ENCODE measurements around the gene CREB5. TPM values are rescaled to one million over a fixed set of nuclear protein-coding genes. Genes with fewer than 3 reads are reported as not detected.

The CREB5 gene
- total RNA-seq, 1 donor from 2014 or later: 43.1 TPM

DNA sequence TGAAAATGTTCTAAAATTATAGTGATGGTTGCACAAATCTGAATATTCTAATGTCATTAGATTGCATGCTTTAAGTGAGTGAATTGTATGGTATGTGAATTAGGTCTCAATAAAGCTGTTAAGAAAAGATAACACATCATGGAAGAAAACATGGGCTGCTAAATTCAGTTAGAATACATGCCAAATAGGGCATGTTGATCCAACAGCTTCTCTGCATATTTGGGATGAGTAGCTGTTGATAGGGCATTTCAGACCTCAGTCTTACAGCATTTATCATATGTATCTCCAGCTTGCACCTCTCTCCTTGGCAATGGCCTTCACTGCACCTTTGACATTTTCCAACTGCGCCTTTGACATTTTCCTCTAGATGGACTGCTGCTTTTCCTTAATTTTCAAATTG, 13.2 kb downstream of the CREB5 start:
- intact Hi-C loops (cut with DNase I): no loop called here
- no peak for DNase-seq (ENCODE audit: low spot score)

DNA sequence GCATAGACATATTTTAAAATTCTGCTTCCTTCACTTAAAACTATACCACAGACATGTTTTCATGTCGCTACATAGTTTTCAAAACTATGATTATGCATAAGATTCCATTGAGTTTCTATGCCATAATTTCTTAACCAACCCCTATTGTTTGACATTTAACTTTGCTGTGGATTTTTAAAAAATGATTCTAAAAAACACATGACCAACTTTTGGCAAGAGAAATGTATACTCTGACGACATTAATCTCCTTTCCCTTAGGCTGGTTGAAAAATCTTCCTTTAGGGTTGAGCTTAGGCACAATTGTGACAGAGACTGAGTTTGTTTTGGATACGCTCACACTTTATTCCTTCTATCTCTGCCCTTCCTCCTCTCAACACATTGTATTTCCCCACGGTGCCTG, 14.9 kb downstream of the CREB5 start:
- DNase-seq (ENCODE audit: low spot score): no peak
- intact Hi-C loops (cut with DNase I): no loop called here

DNA sequence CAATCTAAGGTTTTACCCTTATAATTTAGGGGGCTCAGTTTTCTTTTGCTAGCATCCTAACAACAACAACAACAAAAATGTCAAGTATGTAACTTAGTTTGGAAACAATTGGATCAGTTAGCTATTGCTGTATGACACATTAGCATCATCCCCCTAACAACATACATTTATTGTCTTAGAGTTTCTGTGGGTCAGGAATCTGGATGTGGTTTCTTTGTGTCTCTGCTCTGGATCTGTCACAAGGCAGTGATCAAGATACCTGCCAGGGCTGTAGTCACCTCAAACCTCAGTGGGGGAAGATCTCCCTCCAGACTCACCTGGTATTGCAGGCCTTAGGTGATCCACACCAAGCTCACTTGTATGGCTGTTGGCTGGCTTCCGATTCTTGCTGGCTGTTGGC, 18.3 kb downstream of the CREB5 start:
- DNase-seq (ENCODE audit: low spot score): no peak
- intact Hi-C loops (cut with DNase I): no loop called here

DNA sequence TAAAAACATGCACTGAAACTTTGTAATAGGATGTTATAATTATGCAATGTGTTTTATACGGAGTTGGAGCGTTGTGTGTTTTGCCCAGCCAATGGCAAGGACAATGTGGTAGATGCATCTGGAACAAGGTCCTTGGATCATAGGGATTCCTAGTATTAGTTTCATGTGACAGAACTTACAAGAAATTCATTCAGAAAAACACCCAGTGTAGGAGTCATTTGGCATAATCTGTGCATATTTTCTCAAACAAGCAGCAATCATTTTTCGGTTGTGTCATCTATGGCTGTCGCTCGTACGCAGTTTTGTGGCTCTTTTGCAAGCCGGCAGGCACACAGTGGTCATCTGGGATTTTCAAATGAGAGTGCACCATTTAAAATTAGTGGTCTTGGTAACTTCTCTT, 19.8 kb downstream of the CREB5 start:
- no peak for DNase-seq (ENCODE audit: low spot score)
- intact Hi-C loops (cut with DNase I): no loop called here

DNA sequence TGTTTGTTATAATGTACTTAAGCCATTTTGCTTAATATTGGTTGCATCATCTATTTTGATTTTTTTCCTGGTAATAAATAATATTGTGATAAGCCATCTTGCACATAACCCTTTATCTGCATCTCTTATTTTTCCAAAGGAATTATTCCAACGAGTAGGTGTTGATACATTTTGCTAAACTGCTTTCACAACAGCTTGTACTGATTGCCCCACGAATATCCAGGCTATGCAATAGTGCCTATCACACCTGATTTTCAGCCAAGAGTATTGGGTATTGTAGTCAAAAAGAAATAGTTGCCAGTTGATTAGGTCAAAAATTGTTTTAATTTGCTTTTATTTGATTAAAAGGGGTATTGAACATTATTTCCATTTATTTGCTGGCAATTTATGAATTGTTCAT, 20.7 kb downstream of the CREB5 start:
- intact Hi-C loops (cut with DNase I): no loop called here
- DNase-seq (ENCODE audit: low spot score): no peak

DNA sequence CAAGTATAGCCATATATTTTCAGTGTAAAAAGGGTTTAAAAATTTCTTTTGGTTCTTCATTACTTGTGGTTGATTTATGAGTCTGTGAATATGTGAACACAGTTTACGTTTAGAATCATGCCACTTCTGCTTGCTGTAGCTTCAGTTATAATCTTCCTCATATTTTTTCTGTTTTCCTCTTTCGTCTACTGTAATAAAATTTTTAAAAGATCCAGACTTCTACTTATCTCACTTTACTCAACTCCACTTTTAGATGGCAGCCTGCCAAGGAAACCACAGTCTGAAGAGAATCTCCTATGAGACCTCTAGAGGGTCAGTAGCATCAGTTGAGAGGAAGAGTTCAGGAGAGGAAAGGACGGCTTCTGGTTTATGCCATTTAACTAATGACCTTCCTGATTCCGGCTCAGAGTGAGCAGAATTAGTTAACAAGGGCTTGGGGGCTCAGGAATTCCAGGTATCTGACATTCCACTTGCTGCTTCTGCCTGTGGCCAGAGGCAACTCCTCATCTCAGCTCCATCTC, 21.4 kb downstream of the CREB5 start:
- DNase-seq (ENCODE audit: low spot score): no peak
- intact Hi-C loops (cut with DNase I): no loop called here

DNA sequence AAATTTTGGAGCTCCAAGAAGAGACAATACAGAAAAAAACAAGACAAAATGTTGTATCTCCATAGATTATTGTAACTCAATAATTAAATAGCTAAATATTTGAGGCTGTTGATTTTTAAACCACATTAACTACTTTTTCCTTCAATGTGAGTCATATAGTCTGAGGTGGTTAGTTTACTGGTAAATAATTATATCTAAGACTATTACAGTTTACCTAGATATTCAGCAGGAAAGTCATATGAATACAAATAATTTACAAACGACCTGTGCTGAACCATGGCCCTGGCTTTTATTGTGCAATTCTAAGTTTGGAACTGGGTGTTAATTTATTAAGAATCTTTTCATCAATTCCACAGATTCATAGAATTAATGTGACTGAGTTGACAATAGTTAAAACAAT, 22.2 kb downstream of the CREB5 start:
- intact Hi-C loops (cut with DNase I): no loop called here
- DNase-seq (ENCODE audit: low spot score): no peak

DNA sequence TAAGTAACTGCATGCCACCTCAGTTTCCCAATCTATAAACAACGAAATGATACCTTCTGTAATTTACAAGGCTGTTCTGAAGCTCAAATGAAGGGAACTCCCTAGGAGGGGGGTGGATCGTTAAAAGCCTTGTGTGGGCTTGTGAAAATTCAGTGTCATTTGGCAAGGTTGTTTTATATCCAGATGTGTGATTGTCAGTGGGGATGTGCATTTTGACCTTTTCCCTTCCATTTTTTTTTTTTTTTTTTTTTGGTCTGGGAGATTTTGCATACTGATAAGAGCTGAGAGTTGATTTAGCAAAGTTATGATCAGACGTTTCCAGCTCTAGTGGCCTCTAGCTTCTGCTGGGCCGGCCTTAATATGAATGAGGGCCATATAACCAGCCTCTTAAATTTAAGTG, 22.8 kb downstream of the CREB5 start:
- DNase-seq (ENCODE audit: low spot score): no peak
- intact Hi-C loops (cut with DNase I): no loop called here

DNA sequence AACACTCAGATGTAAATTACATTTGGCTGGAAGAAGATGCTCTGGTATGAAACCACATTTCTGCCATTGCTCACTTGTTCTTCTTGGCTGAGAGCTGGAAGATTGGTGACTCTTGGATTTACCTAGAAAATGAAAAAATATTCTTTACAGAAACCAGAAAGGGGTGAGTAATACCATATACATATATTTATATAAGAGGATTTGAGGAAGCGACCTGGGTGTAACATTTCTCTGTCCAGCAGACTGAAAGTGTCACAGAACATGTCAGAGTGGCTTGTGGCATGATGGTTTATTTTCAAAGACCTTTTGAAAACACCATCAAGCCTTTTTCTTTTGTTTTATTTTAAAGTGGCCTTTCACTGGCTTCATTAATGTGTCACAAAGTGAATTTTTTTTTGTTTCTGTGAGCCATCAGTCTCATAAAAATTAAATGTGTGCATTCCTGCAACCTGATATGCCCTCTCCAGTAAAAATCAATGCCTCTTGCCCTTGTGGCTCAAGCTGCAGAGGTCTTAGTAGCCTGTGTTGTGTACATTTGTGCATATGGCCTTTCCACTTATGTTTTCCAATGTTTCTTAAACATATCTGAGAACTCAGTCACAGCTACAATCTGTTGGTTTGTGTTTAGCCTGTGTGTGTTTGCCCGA, 23.5 kb downstream of the CREB5 start:
- intact Hi-C loops (cut with DNase I): no loop called here
- no peak for DNase-seq (ENCODE audit: low spot score)

DNA sequence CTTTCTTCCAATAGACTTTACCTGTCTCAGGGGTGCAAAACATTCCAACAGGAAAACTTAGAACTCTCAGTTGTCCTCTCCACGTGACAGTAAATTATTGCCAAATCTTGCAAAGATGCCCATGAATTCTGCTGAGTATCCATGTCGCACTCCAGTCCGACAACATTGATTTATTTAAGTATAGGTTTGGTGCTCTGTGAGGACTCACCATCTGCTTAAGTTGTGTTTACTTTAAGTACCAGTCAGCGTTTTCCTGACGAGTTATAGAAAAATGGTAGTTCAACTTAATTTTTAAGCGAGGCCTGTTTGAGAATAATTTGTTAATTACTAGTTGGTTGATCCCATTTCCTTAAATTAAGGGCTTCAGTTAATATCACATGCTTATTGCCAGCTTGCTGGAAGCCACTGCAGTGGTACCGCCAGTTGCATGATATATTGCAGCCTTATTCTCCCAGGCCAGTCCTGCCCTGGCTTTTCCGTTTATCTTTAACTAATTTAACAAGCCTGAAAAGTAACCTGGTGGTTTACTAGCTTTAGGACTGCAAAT, 27.8 kb downstream of the CREB5 start:
- no peak for DNase-seq (ENCODE audit: low spot score)
- intact Hi-C loops (cut with DNase I): no loop called here

DNA sequence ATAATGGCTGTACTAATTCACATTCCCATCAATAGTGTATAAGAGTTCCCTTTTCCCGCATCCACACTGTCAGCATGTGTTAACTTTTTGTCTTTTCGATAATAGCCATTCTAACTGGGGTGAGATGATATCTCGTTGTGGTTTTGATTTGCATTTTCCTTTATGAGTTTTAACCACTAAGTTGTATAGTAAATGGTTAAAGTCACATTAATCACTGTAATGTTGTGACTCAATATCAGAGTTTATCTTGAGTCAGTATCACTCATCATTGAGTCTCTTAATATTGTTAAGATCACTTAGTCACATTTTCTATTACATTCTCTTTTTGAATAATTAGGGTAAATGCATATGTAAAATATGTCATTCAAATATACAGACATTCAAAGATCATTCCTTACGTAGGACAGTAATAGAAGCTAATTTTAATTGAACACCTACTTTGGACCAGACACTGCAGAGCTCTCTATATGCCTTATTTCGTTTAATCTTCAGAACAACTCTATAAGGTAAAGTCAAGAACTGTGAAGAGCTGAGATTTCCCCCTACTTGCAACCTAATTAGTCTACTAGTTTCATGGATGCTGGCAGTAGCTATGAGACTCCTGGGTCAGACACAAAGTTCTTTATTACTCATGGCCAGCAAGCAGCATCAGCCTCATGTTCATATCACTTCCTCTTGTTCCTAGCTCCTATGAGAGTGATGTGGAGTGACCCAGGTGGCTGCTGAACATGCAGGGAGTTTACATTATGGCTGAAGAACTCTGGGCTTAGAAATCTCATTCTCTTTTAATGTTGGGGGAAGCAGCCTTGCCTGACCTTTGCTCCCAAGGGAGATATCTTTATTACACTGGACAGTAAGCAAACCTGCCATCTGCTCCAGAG, 30.5 kb downstream of the CREB5 start:
- intact Hi-C loops (cut with DNase I): no loop called here
- no peak for DNase-seq (ENCODE audit: low spot score)

DNA sequence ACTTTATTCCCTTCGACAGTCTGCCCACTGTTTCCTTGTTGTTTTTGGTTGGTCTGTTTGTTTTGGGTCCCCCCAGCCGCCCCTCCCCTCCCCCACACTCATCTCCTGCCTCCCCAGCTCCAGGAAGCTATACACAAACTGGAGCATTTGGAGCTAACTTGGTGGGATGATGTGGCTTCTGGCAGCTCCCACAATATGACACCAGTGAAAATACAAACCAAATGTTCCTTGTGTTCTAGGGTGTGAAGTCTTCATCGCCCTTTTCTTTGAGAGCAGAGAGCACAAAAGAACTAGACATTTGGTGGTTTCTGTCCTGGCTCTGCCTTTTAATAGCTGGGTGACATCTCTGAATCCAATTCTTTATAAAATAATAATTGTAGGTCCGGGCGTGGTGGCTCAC, 33.8 kb downstream of the CREB5 start:
- intact Hi-C loops (cut with DNase I): no loop called here
- no peak for DNase-seq (ENCODE audit: low spot score)

DNA sequence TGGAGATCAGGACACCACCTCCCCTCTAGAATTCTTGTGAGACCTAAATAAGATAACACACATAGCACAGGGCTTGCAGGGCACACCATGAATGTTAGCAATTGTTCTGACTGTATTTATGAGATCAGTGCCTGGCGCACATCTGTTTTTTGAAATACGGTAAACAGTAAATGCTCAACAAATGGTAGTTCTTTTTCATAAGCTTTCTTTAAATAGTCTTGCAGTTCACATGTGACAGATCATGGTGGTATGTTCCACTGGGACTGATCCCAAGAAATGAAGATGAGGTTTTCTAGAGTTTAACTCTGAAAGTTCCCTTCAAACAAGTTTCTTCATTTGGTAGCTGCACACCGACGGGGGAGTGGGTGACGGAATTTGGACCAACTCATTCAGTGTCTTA, 34.8 kb downstream of the CREB5 start:
- intact Hi-C loops (cut with DNase I): no loop called here
- no peak for DNase-seq (ENCODE audit: low spot score)

DNA sequence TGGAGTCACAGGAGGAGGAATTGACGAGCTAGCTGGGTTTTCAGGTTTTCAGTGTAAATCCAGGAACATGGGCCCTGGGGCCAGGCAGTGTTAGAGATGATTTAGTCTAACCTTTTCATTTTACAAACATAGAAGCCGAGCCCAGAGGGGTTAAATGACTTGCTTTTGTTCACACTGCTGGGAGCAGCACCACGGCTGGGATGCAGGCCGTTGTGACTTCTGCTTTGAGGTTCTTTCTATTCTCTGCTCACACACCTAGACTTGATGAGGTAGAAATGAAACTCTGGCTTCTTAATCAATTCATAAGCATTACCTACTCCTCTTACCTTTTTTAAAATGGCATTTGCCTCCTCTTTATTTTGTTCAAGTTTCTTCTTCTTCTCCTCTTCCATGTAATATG, 36.4 kb downstream of the CREB5 start:
- intact Hi-C loops (cut with DNase I): no loop called here

DNA sequence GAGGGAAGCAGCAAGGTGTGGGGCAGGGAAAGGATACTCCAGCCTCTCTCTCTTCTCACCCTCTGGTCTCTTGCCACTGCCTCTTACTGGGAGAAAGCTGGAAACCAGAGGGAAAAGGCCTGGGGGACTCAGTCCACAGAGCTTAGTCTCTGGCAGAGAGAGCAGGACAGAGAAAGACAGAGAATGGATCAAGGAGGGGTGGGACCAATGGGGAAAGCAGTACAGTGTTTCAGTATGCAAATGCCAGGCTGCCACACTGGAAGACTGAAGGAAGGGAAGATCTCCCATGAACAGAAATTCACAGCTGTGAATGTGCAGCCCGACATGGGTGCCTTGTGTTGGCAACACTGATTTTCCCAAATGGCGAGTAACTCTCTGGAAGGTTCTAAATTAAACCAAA, 40.4 kb downstream of the CREB5 start:
- intact Hi-C loops (cut with DNase I): no loop called here
- no peak for DNase-seq (ENCODE audit: low spot score)

More for the DNA sequence above, 36.4 kb downstream of the CREB5 start:
- no peak for DNase-seq (ENCODE audit: low spot score)

DNA sequence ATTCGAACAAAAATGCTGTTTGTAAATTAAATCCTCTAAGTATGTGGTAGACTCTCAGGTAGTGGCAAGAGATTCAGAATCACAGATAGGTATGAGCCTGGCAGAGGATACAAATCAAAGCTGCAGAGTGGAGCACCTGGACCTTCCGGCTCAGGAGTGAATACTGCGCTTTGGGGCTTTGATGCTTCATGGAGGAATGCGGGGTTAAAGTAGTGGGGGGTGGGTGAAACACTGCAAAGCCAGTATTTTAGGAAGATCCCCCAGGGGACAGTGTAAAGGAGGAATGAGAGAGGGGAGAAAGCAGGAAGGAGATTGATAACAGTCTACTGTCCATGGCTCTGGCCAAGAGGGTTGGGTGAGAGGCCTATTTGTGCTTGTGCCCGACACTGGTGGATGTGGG, 43.2 kb downstream of the CREB5 start:
- intact Hi-C loops (cut with DNase I): no loop called here
- no peak for DNase-seq (ENCODE audit: low spot score)

DNA sequence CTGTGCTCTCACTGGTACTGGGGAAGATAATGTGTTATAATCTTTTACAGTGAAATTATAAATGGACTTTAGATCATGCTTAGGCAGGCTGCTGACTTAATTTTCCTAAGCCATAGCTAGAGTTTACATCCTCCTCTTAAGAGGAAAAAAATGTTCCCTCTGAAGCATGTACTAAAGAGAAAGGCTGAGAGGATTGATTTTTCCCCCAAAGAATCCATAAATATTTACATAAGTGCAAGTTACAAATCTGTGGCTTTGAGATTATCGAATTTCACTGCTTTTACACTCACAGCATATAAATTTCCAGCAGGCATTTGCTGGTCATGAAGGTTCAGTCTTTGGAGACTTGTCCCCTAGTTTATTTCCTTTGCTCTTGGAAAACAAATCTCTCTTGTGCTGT, 43.7 kb downstream of the CREB5 start:
- intact Hi-C loops (cut with DNase I): no loop called here
- DNase-seq (ENCODE audit: low spot score): no peak

DNA sequence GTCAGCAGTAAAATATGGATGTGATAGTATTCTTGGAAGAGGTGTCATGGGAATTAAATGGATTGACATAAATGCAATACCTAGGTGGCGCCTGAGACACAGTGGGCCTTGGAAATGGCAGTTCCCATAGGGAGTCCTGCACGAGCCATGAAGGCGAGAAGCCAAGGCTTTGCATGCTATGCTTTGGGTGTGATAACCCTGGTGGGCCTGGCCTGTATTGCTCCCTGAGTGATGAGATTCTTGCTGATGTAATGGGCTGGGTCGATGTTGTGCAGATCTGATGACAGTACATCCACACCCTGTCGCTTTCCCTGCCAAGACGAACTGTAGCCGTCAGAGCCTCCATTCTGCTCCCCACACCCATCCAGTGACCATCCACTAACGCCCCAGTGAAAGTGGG, 46.4 kb downstream of the CREB5 start:
- intact Hi-C loops (cut with DNase I): no loop called here
- DNase-seq (ENCODE audit: low spot score): no peak

DNA sequence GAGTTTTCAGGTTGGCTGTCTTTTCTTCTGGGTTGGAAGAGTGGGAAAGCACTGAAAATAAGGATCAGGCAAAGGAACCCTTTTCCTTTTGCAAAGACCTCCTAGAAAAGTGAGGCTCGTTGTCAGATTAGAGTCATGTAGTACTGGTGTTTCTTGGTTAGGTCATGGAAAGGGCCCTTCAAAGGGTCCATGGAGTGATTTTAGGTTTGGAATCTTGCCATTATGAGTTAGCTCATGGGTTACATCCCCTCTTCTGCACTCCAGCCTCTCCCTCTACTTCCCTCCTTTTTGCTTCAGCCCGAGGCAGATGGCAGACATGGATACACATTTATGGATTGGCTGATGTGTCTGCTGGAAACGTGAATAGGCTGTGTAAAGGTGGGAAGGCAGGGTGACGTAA, 47.0 kb downstream of the CREB5 start:
- intact Hi-C loops (cut with DNase I): no loop called here
- DNase-seq (ENCODE audit: low spot score): no peak

DNA sequence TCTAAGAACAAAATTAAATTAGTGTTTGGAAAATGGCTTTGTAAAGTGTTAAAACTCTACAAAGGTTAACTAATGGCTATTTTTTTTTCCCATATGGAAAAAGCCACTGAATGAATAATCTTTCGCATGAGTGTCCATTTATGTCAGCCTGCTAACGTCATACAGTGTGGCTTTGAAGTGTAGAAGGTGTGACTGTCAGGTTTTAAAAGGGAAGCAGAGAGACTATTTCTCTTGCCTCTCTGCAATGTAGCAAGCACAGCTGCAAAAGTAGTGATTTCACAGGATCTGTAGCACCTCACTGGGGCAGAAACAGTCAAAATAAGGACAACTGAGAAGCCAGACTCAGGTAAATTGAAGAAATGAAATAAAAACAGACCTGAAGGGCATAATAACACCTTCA, 53.4 kb downstream of the CREB5 start:
- no peak for DNase-seq (ENCODE audit: low spot score)
- intact Hi-C loops (cut with DNase I): no loop called here

DNA sequence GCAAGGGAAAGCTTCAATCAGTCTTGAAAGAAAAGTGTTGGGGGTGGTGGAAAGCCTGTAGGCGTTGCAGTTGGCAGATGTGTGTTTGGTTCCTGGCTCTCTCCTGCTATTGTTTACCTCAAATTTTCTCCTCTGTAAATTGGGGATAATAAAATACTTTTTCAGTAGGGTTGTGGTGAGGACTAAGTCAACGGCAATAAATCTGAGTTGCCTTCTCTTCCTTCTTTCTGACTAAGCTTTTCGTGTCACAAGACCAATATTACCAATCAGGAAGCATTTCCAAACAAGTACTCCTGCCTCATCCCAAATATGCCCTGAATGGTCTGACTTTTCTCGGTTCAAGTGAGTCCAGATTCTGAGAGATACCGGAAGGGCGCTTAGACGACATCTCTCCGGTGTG, 54.0 kb downstream of the CREB5 start:
- intact Hi-C loops (cut with DNase I): no loop called here
- DNase-seq (ENCODE audit: low spot score): no peak
